CD1c-positive myeloid dendritic cell (primary cell): ENCODE data around the gene ZDHHC14.
"Not testable (repeated sequence)": the region's sequence is repeated elsewhere in the genome, so short reads cannot be mapped to it uniquely, and the experiment has no call there.

Experiments
- DNase-seq: peaks from one replicate; pipeline ENCODE4 v3.0.0-alpha.2; 2016; ENCODE audit errors: extremely low spot score

The ZDHHC14 gene

DNA sequence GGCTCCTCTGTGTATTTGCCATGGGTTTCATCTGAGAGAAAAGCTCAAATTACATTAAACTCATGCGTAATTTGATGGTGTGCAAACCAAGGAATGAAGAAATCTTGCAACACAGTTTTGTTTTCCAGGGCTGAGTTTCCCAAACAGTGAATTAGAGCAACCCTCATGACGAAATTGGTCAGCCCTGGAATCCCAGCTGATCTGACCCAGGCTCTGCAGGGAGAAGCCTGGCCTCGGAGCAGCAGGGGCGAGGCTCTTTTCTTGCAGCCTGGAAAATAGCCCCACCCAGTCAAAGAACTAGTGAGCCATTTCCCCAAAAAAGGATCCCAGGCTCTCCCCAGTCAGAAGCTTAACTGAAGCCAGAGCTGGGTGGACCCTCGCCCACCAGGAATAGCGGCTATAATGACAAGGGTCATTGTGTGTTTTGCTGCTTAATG, 334.8 kb downstream of the ZDHHC14 start:
- DNase-seq, result no peak

GRCh38 chr6:157716251-157716995, 335.4 kb downstream of the ZDHHC14 start:
- no peak for DNase-seq

- no peak for DNase-seq
Observed at GRCh38 chr6:157717340-157717748, 336.4 kb downstream of the ZDHHC14 start.

- no peak for DNase-seq
Observed at GRCh38 chr6:157718503-157719187, 337.7 kb downstream of the ZDHHC14 start.

DNA sequence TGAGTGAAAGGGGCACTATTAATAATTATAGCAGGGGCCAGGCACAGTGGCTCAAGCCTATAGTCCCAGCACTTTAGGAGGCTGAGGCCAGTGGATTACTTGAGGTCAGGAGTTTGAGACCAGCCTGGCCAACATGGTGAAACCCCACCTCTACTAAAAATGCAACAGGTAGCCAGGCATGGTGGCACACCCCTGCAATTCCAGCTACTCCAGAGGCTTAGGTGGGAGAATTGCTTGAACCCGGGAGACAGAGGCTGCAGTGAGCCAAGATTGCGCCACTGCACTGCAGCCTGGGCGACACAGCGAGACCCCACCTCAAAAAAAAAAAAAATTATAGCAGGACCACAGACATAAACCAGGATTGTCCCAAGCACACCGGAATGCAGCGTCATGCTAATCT, 340.0 kb downstream of the ZDHHC14 start:
- DNase-seq, result not testable (repeated sequence)

- no peak for DNase-seq
Observed at GRCh38 chr6:157721426-157721825, 340.4 kb downstream of the ZDHHC14 start.

GRCh38 chr6:157721830-157722229, 340.8 kb downstream of the ZDHHC14 start:
- DNase-seq, result no peak

DNA sequence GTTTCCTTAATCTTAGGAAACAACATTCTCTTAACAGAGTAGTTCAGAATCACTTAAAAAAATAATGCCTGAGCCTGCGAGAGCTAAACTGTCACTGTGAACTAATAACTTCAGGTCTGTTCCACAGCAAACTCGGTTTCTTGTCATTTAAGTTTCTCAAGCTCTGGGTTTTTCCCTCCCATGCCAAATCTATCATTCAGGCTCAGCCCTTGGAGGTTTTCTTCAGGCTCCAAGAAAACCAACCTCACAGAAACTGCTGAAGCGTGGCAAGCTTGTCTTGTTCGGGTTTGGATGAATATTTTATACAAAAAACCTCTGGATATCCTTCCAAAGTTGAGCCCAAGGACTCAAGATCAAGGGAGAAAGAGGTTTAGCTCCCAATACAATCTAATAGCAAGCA, 342.4 kb downstream of the ZDHHC14 start:
- DNase-seq, result no peak

DNA sequence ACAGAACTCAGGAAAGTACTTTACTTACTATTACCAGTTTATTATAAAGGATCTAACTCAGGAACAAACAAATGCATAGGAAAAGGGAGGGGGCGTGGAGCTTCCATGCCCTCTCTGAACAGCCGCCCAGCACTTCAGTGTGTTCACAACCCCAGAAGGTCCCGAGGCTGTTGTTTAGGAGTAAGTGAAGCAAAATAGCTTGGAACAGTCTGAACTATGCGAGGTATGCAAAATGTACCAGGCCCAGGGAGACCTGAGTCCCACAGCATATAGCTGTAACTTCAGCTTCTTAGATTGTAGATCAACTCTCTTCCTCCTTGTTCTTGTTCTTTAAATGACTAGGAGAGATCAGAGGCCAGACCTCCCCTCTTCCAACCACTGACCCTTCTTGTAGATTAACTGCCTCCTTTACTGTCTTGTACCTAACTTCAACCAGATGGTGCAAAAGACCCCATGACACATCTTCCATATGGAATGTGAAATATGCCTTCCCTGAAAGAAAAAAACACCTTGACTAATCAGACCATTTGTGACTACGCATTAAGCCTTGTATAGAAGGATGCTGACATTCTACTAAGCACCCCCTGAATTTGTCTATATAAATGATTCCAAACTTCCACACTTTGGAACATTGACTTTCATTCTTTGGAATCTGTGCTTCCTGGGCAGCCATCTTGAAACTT, 343.3 kb downstream of the ZDHHC14 start:
- no peak for DNase-seq

DNA sequence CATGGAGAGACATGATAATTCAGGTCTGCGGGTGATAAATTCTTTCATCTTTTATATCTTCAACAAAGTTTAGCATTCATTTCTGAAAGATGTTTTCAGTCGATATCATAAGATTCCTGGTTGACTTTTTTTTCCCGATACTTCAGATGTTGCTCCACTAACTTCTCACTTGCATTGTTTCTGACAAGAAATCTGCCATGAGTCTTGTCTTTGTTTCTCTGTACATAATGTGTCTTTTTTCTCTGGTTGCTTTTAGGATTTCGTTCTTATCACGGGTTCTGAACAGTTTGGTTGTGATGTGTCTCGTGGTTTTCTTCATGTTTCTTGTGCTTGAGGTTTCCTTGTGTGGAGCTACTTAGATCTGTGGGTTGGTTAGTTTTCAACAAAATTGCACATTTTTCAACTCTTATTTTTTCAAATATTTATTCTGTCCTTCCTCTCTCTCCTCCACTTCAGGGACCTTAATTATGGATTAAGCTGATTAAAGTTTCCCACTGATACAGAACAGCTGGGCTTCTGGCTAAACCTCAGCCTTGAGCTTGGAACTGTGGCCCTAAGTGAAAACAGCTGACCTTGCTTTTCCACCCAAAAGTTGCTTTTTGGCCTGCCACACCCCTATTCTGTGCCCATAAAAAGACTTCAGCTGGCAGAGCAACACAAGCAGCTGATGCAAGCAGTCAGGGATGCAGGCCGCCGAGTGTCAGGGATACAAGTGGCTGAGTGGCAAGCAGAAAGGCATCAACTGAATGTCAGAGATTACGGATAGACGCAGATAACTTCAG, 344.2 kb downstream of the ZDHHC14 start:
- DNase-seq, result no peak

DNA sequence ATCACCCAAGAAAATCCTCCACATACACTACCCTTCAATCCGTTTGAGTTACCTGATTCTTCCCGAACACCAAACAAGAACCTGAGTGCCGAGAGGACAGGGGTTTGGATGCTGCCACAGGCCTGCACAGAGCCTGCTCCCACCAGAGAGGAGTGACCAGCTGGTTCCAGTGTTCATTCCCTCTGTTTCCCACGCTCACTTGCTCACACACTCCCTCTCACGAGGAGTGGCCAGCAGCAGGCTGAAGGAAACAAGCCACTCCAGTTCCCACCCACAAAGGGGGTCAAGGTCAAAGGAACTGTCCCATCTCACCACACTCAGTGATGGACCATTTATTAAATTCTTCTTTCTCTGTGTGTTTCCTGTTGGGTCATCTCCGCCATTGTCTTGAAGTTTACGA, 344.8 kb downstream of the ZDHHC14 start:
- no peak for DNase-seq

DNA sequence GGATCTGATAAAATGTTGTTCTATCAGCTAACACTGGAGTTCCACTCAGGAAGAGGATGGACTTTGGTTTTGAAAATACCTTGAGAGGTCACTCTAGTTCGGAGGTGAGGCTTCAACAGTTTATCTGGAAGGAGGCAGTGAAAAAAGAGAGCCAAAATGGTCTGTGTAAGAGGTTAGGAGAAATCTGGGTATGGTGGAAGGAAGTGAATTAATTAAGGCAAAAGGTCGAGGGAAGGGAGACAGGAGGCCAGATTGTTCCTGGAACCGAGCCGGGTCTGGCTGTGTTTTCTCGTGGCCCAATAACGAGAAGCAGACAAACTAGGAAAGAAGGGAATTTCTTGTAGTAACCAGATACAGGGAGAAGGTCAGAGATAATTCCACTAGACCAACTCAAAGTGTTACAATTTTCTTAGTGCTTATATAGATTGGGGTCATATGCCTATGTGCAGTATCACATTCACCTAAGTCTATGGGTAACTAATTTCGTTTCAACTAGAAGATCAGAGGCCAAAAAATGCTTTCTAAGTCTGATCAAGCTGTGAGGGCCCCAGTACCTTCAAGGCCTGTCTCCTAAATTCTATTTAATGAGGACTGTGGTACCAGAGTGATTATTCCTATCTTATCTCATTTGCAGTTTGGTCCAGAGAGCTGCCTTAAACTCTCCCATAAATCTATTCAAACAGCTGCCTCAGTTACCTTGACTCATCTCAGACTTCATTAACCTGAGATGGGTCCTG, 346.1 kb downstream of the ZDHHC14 start:
- DNase-seq, result no peak
